Erythroblast (primary cell): ENCODE results near the gene RAB7A.
A peak's percentile ranks its signal among the peaks of the same experiment; 100 is the strongest.

ENCODE experiments used
- DNase-seq, 2 experiments: peaks; one replicate each; lab custom pipeline; 2025; lab: John Stamatoyannopoulos, UW
- GATA1 ChIP-seq: IDR thresholded peaks from 2 replicates; pipeline ENCODE4 v1.6.1; 2011; ENCODE audit warnings: low read depth, mild to moderate bottlenecking, control low read depth, low read length, moderate library complexity
- POLR2A ChIP-seq: IDR thresholded peaks from 2 replicates; pipeline ENCODE4 v1.6.1; 2011; ENCODE audit warnings: mild to moderate bottlenecking, low read length

The RAB7A gene

GRCh38 chr3:128863560-128863959 is 137.6 kb downstream of the RAB7A start:
- peak; percentile 37 to 40 for DNase-seq
- TF ChIP-seq POLR2A, result no peak
- TF ChIP-seq GATA1, result no peak
